SH-SY5Y (cell line): ENCODE data around the gene ZNF555.

Experiments used
- GATA2 ChIP-seq: IDR thresholded peaks from 2 replicates; pipeline ENCODE4 v1.6.1; 2011; ENCODE audit warnings: mild to moderate bottlenecking, low read depth, low read length
- GATA3 ChIP-seq: IDR thresholded peaks from 2 replicates; pipeline ENCODE4 v1.6.1; 2011; ENCODE audit warnings: low read depth, mild to moderate bottlenecking, low read length, moderate library complexity

The ZNF555 gene

DNA sequence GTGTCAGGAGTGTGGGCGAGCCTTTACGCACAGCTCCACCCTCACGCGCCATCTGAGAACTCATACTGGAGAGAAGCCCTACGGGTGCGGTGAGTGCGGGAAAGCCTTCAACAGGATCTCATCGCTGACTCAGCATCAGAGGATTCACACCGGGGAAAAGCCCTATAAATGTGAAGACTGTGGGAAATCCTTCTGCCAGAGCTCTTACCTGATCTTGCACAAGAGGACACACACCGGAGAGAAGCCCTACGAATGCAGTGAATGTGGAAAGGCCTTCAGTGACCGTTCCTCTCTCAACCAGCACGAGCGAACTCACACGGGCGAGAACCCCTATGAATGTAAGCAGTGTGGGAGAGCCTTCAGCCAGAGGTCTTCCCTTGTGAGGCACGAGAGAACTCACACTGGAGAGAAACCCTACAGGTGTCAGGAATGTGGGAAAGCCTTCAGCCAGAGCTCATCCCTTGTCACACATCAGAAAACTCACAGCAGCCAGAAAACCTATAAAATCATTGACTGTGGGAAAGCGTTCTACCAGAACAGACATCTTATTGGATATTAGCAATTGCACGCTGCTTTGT is 6.9 kb upstream of the ZNF555 start:
- TF ChIP-seq GATA3 (no peak), GATA2 (no peak)

DNA sequence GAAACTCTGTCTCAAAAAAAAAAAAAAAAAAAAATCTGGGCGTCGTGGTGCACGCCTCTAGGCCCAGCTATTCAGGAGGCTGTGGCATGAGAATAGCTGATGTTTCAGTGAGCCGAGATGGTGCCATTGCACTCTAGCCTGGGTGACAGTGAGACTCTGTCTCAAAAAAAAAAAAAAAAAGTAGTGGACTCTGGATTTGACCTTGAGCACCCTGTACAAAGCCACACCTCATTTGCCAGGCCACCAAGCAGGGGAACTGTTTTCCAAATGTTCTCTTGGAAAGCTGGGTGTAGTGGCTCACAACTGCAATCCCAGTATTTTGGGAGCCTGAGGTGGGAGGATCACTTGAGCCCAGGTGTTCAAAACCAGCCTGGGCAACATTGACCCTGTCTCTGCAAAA is 3.8 kb upstream of the ZNF555 start:
- no peak for TF ChIP-seq GATA3
- no peak for TF ChIP-seq GATA2

DNA sequence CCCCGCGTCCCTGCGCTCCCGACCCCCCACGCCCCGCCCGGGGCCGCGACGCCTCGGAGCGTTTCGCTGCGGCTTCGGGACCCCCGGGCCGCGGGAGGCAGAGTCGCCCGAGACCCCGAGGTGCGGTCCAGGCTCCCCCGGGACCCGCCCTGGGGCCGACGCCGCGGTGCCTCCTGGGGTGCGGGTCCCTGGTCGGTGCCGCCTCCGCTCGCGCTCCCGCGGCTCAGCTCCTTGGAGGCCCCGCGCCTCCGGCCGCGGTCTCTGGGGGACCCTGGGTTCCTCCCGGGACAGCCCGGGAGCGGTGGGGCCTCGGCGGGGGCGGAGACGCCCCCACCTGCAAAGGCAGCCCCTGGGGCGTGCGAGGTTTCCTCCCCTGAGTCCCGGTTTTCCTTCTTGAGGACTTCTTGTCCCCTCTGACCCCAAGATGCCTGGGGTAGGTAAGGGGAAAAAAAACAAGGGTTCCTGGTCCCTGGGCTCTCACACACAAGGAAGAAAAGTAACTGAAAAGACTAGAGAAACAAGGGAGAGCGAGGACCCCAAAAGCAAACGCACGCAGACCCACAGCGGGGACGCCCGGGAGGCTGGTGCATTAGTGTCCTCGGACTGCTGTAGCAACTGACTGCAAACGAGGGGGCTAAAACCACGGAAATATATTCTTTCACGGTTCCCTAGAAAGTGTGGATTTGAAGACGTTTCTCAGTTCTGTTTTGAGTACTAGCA is 740 bp downstream of the ZNF555 start:
- TF ChIP-seq GATA2 (no peak), GATA3 (no peak)

DNA sequence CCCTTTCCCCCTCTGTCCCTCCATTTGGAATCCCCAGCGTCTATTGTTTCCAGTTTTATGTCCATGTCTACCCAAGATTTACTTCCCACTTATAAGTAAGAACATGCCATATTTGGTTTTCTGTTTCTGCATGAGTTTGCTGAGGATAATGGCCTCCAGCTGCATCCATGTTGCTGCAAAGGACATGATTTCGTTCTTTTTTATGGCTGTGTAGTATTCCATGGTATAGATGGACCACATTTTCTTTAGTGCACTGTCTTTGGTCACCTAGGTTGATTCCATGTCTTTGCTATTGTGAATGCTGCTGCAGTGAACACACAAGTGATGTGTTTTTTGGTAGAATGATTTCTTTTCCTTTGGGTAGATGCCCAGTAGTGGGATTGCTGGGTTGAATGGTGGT is 3.8 kb downstream of the ZNF555 start:
- no peak for TF ChIP-seq GATA3
- no peak for TF ChIP-seq GATA2

DNA sequence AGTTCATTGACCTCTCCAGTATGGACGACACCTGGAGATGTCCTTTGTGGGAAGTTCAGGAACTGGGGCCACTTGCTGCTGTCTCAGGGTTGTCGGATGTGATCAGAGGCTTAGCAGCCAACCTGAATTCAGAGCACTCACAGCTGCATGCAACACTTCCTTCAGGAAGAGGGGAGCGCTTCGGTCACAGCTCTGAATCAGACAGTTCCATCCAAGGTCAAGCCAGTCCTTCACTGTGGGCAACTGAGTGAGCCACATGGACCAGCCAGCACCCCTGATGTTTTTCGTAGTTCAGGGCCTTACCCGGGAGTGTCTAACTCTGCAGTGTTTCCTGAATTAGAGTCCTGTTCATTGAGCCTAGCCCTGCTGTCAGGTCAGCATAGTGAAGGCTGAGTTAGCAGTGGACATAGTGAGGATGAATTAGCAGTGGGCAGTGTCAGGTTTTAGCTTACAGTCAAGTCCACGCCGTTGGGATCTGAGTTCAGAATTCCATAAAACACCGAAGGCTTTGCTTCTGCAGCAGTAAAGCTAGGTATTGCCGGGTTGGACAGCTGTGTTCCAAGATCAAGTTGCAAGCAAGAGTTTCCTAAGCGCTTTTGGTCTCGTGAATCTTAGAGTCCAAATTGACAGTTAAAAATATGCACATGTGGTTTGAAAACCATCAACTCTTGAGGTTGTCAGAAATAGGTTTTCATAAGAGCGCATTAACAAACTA is 5.1 kb downstream of the ZNF555 start:
- no peak for TF ChIP-seq GATA2
- TF ChIP-seq GATA3 = no peak

DNA sequence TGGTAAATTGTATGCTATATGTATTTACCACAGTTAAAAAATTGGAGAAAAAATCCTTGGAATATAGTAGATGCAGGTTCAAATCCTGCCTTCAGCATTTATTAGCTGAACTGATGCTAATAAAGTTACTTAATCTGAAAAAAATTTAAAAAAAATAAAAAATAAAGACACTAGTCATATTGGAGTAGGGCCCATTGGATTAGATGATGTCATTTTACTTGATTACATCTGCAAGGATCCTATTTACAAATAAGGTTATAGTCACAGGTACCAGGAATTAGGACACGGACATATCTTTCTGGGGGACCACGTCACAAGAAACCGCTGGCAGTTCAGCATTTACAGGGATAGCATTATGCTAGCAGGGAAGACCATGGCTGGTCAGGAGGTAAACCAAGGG is 6.2 kb downstream of the ZNF555 start:
- no peak for TF ChIP-seq GATA3
- TF ChIP-seq GATA2 = no peak

DNA sequence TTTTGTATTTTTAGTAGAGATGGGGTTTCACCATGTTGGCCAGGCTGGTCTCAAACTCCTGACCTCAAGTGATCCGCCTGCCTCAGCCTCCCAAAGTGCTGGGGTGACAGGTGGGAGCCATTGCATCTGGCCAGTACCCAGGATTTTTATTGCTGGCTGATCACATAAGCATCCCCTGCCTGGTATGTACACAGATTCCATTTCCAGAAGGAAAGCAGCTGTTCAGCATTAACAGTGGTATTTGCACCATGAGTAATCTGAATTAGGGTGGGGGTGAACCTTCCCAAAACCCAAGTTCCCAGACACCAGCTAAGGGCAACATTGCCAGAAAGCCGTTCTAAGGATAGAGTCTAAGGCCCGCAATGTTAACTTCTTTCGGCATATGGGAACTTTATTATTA is 7.3 kb downstream of the ZNF555 start:
- TF ChIP-seq GATA3 (no peak), GATA2 (no peak)

DNA sequence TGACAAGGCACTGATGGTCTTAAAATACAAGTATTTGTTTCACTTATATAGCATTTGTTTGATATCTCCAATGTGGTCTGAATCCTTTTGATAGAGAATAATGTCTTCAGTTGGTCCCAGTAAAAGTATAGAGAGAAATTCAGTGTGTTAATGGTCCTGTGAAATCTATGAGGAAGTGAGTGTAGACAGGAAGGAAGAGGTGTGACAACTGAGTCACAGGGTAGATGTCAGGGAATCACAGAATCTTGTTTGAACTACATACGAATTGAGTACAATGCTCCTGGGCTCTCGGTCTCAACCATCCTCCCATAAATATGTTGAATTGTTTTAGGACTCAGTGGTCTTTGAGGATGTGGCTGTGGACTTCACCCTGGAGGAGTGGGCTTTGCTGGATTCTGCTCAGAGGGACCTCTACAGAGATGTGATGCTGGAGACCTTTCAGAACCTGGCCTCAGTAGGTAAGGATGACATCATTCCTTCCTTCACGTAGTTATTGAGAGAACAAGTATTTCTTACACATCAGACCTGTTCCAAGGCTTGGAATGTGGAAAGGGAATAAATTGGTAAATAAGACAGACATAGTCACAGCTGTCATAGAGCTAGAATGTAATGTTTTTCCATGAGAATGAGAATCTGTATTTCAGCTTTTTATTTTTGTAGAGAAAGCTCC is 9.1 kb downstream of the ZNF555 start:
- no peak for TF ChIP-seq GATA3
- TF ChIP-seq GATA2 = no peak

DNA sequence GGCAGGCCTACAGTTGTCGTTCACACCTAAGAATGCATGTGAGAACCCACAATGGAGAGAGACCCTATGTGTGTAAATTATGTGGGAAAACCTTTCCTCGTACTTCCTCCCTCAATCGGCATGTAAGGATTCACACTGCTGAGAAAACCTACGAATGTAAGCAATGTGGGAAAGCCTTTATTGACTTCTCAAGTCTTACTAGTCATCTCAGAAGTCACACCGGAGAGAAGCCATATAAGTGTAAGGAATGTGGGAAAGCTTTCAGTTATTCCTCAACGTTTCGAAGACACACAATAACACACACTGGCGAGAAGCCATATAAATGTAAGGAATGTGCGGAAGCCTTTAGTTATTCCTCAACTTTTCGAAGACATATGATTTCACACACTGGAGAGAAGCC is 11.3 kb downstream of the ZNF555 start:
- TF ChIP-seq GATA3 = no peak
- TF ChIP-seq GATA2 = no peak

DNA sequence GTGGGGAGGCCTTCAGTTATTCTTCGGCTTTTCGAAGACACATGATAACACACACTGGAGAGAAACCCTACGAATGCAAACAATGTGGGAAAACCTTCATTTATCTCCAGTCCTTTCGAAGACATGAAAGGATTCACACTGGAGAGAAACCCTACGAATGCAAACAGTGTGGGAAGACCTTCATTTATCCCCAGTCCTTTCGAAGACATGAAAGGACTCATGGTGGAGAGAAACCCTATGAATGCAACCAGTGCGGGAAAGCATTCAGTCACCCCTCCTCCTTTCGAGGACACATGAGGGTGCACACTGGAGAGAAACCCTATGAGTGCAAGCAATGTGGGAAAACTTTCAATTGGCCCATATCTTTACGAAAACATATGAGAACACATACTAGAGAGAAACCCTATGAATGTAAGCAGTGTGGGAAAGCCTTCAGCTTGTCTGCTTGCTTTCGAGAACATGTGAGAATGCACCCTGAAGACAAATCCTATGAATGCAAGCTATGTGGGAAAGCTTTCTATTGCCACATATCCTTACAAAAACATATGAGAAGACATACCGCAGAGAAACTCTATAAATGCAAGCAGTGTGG is 11.8 kb downstream of the ZNF555 start:
- TF ChIP-seq GATA2 = no peak
- no peak for TF ChIP-seq GATA3

DNA sequence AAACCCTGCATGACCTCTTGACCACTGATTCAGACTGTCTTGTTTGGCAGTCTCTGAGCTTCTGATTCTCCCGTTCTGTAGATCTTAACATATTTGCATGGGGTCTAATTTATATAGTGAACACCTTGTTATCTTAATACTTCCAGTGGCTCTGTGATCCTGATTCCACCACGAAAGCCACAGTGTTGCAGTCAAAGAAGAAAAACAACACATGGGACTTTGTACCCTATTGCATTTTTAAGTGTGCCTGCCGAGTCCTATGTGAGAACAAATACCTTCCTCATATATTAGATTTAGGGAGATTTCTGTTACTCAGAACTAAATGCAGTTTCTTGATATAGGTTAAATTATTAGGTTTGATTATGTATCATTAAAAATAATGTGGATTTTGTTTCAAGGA is 13.6 kb downstream of the ZNF555 start:
- TF ChIP-seq GATA2 (no peak), GATA3 (no peak)

DNA sequence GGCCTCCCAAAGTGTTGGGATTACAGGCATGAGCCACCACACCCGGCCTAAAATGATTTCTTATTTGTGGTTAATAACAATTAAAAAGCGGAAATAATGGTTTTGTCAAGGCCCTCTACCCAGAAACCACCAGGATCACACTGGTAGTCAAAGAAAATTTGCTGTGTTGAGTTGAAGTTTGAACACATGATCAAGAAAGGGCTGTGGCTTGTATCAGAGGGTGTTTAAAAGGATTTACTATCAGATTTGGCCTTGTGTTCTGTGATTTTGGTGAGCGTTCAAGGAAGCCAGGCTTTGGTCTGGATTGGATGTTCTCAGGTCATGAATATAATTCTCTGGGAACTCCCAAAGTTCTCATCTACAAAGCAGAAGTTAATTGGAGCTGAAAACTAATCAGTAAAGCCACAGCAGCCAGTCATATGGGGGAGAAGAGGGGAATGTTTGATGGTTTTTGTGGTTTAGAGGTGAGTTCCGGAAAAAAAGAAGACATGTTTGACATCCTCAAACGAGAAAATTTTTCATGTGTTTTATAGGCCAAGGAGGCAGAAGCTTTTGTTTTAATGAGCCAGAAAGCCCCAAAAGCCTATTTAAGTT is 15.3 kb downstream of the ZNF555 start:
- TF ChIP-seq GATA3 (no peak), GATA2 (no peak)

DNA sequence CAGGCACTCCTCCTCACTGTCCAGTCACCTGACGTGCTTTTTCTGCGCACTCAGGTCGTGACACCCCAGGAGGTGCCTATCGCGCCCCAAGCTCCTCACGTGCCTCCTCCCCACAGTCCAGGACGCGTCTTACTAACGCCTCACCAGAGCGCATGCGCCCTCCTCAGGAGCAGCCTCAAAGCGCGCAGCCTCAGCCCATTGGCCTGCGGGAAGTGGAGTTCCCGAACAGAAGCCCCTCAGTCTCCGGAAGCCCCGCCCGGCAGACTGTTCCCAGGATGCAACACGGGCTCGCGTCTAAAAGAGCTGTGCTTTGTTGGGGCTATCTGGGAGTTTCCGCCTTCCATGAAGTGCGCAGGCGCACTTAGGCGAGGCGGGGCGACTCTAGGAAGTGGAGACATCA is 17.6 kb downstream of the ZNF555 start:
- TF ChIP-seq GATA2 (no peak), GATA3 (no peak)

DNA sequence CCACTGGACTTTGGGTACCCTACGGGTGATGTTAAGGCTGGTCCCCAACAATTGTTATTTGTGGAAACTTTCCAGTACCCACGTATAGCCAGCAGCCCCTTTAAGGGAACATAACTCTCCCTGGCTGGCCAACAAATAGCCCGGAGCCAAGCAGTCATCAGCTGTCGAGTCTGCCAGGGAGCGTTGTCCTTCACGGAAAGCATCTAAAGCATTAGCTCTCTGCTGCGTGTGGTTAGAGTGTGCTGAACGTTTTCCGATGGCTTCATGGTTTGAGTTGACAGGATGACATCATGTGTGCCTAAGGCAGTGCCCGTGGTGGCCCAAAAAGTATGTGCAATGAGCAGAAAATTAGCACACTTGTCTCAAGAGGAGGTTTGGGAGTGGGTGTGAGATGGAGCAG is 22.5 kb downstream of the ZNF555 start:
- TF ChIP-seq GATA2 (no peak), GATA3 (no peak)
